Type B pancreatic cell (in vitro differentiated cells): ENCODE results near the gene LDLRAD4. TPM values are rescaled to one million over a fixed set of nuclear protein-coding genes. Genes with fewer than 3 reads are reported as not detected.

ENCODE experiments used
- DNase-seq: peaks from one replicate; pipeline ENCODE4 v3.0.0; 2021; ENCODE audit warnings: mixed read lengths; ENCODE audit not compliant: unreplicated experiment; ENCODE audit errors: extremely low spot score
- H3K27ac Mint-ChIP-seq: 2 replicates; pipeline ENCODE4 v1.8.0; 2021; ENCODE audit warnings: mild to moderate bottlenecking, mixed read lengths
- H3K27me3 Mint-ChIP-seq: 2 replicates; pipeline ENCODE4 v1.8.0; 2021; ENCODE audit warnings: mixed read lengths
- H3K36me3 Mint-ChIP-seq: 2 replicates; pipeline ENCODE4 v1.8.0; 2021; ENCODE audit warnings: mixed read lengths
- H3K4me1 Mint-ChIP-seq: one replicate; pipeline ENCODE4 v1.8.0; 2021; ENCODE audit warnings: mixed read lengths; ENCODE audit not compliant: unreplicated experiment
- H3K4me3 Mint-ChIP-seq: 2 replicates; pipeline ENCODE4 v1.8.0; 2021; ENCODE audit warnings: mild to moderate bottlenecking, mixed read lengths
- H3K9me3 Mint-ChIP-seq: 2 replicates; pipeline ENCODE4 v1.8.0; 2021; ENCODE audit warnings: mixed read lengths
- CTCF ChIP-seq: fragments of 200-600 bp; sonication (generic); conservative IDR thresholded peaks from 2 replicates; pipeline ENCODE4 v1.5.0; 2021; ENCODE audit warnings: antibody characterized with exemption, mild to moderate bottlenecking
- total RNA-seq: library from RNA; stranded (reverse); gene quantifications from 2 replicates; pipeline ENCODE4 v1.2.1, GENCODE V29; 2021; ENCODE audit warnings: low replicate concordance

LDLRAD4 gene
- total RNA-seq, 1 donor from 2014 or later, result 2.4 TPM

- no peaks in the 10 kb centered on the region for H3K4me1 Mint-ChIP-seq
- no peaks in the 10 kb centered on the region for H3K36me3 Mint-ChIP-seq
- H3K27ac Mint-ChIP-seq, result no peak overlapping the region
- DNase-seq, result no peak
- peaks cover 11% of the 10 kb centered on the region for H3K27me3 Mint-ChIP-seq
- H3K9me3 Mint-ChIP-seq, result no peaks in the 10 kb centered on the region
- TF ChIP-seq CTCF, result no peak
- H3K4me3 Mint-ChIP-seq, result no peak overlapping the region
Observed at GRCh38 chr18:13427354-13427753, 208.8 kb downstream of the LDLRAD4 start.

- no peak overlapping the region for H3K4me3 Mint-ChIP-seq
- H3K27me3 Mint-ChIP-seq, result peaks cover 11% of the 10 kb centered on the region
- no peaks in the 10 kb centered on the region for H3K4me1 Mint-ChIP-seq
- no peaks in the 10 kb centered on the region for H3K9me3 Mint-ChIP-seq
- H3K36me3 Mint-ChIP-seq, result no peaks in the 10 kb centered on the region
- no peak for DNase-seq
- no peak overlapping the region for H3K27ac Mint-ChIP-seq
- TF ChIP-seq CTCF, result no peak
Observed at GRCh38 chr18:13428319-13428718, 209.8 kb downstream of the LDLRAD4 start.

GRCh38 chr18:13429016-13429415, 210.5 kb downstream of the LDLRAD4 start:
- H3K4me3 Mint-ChIP-seq, result no peak overlapping the region
- H3K27me3 Mint-ChIP-seq, result peaks cover 14% of the 10 kb centered on the region
- no peaks in the 10 kb centered on the region for H3K9me3 Mint-ChIP-seq
- DNase-seq, result no peak
- no peaks in the 10 kb centered on the region for H3K36me3 Mint-ChIP-seq
- no peak overlapping the region for H3K27ac Mint-ChIP-seq
- no peak for TF ChIP-seq CTCF
- H3K4me1 Mint-ChIP-seq, result no peaks in the 10 kb centered on the region

- H3K4me1 Mint-ChIP-seq, result no peaks in the 10 kb centered on the region
- no peaks in the 10 kb centered on the region for H3K9me3 Mint-ChIP-seq
- peaks cover 14% of the 10 kb centered on the region for H3K27me3 Mint-ChIP-seq
- H3K36me3 Mint-ChIP-seq, result no peaks in the 10 kb centered on the region
- DNase-seq, result no peak
- TF ChIP-seq CTCF, result no peak
- H3K27ac Mint-ChIP-seq, result no peak overlapping the region
- no peak overlapping the region for H3K4me3 Mint-ChIP-seq
Observed at GRCh38 chr18:13429884-13430510, 211.4 kb downstream of the LDLRAD4 start.

- Mint-ChIP-seq H3K27me3 (peaks cover 14% of the 10 kb centered on the region), H3K4me1 (no peaks in the 10 kb centered on the region), H3K4me3 (no peak overlapping the region), H3K27ac (no peak overlapping the region), H3K36me3 (no peaks in the 10 kb centered on the region), H3K9me3 (no peaks in the 10 kb centered on the region)
- no peak for DNase-seq
- TF ChIP-seq CTCF, result no peak
Observed at GRCh38 chr18:13430663-13431062, 212.1 kb downstream of the LDLRAD4 start.

- no peak for TF ChIP-seq CTCF
- Mint-ChIP-seq H3K4me1 (no peaks in the 10 kb centered on the region), H3K27ac (no peak overlapping the region), H3K36me3 (no peaks in the 10 kb centered on the region), H3K9me3 (no peaks in the 10 kb centered on the region), H3K27me3 (peaks cover 17% of the 10 kb centered on the region), H3K4me3 (no peak overlapping the region)
- no peak for DNase-seq
Observed at GRCh38 chr18:13431886-13432285, 213.3 kb downstream of the LDLRAD4 start.
